ENCODE results near the gene KCNN3. TPM values are rescaled to one million over a fixed set of nuclear protein-coding genes. Genes with fewer than 3 reads are reported as not detected.

The KCNN3 gene
- total RNA-seq, 1 experiment from 2014 or later: 0.26 TPM

DNA sequence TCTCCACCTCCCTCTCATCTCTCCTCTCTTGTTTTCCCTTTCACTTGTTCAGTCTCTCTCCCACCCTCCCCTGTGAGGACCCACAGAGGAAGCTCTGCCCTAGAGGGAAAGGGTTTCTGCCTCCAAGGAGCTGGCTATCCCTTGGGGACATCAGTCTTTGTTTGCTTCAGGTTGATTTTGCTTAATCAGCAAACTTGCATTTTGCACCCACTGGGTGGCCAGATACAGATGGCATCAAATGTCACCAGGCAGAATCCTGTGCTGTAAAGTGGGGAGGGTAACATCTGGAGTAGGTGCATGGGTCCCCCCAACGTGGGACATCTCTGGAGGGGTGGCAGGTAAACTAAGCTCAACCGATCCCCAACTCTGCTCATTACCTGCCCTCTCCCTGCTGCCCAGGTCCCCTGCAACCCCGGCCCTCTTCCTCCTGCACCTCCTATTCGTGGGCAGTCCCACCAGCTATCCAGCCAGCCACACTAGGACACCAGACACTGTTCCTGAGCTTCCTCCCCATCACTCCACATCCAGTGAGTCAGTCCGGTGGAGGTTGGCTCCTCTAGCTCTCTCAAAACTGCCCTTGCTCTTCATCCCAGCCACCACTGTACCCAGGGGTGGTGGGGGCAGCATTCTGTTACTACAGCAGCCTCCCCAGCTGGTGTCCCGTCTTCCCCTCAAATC, 123.3 kb downstream of the KCNN3 start:
- no peak overlapping the region for H3K27ac ChIP-seq (ENCODE audit: low read length)
- H3K4me3 ChIP-seq (ENCODE audit: low read length): no peak overlapping the region
- H3K27me3 ChIP-seq (ENCODE audit: low read length): peaks cover 86% of the 10 kb centered on the region
- intact Hi-C loops (cut with micrococcal nuclease): no loop called here
- H3F3A ChIP-seq (ENCODE audit: low read length, unreplicated experiment): no peaks in the 10 kb centered on the region
- H3K36me3 ChIP-seq (ENCODE audit: low read depth, low read length): no peaks in the 10 kb centered on the region
- H3K9me3 ChIP-seq (ENCODE audit: low read length): no peaks in the 10 kb centered on the region
- no peak for TF ChIP-seq EZH2 (IDR thresholded peaks at IDR 0.05; ENCODE audit: low read length, unreplicated experiment)
- no peak for TF ChIP-seq EZH2phosphoT487 (IDR thresholded peaks at IDR 0.05; ENCODE audit: borderline replicate concordance, low read length)
- TF ChIP-seq, protein P1, sequence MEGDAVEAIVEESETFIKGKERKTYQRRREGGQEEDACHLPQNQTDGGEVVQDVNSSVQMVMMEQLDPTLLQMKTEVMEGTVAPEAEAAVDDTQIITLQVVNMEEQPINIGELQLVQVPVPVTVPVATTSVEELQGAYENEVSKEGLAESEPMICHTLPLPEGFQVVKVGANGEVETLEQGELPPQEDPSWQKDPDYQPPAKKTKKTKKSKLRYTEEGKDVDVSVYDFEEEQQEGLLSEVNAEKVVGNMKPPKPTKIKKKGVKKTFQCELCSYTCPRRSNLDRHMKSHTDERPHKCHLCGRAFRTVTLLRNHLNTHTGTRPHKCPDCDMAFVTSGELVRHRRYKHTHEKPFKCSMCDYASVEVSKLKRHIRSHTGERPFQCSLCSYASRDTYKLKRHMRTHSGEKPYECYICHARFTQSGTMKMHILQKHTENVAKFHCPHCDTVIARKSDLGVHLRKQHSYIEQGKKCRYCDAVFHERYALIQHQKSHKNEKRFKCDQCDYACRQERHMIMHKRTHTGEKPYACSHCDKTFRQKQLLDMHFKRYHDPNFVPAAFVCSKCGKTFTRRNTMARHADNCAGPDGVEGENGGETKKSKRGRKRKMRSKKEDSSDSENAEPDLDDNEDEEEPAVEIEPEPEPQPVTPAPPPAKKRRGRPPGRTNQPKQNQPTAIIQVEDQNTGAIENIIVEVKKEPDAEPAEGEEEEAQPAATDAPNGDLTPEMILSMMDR (conservative IDR thresholded peaks at IDR 0.05; ENCODE audit: low read depth, low read length): no peak
- H3K4me2 ChIP-seq (ENCODE audit: low read length): no peak overlapping the region
- no TSS peak for BruUV-seq (replicated peaks)
- no peak overlapping the region for H2AFZ ChIP-seq (ENCODE audit: low read length)
- ATAC-seq: no peak
- DNase-seq: no peak
- H3K4me1 ChIP-seq (ENCODE audit: insufficient read depth, low read length): no peaks in the 10 kb centered on the region
- ChIA-PET POLR2A (ENCODE audit: unreplicated experiment) (no interaction called here), CTCF (interaction anchor here (0.7 kb wide), 1 partner anchor 187 kb away, joined by 3 read pairs; no protein-coding TSS in a partner anchor)
- no peaks in the 10 kb centered on the region for H3K79me2 ChIP-seq (ENCODE audit: low read length)
- H3K9me2 ChIP-seq (replicated peaks; ENCODE audit: low read length): no peaks in the 10 kb centered on the region
- H3K9ac ChIP-seq (ENCODE audit: low read length): no peak overlapping the region
- no peaks in the 10 kb centered on the region for H4K20me1 ChIP-seq (ENCODE audit: low read length)

GRCh38 chr1:154745750-154746425, 124.2 kb downstream of the KCNN3 start:
- CTCF ChIA-PET: no interaction called here

More at GRCh38 chr1:154745750-154746425, 124.2 kb downstream of the KCNN3 start:
- Histone ChIP-seq H3K27ac (ENCODE audit: low read length) (no peak overlapping the region), H3K9me2 (replicated peaks; ENCODE audit: low read length) (no peaks in the 10 kb centered on the region), H3K27me3 (ENCODE audit: low read length) (peaks cover 85% of the 10 kb centered on the region), H3K79me2 (ENCODE audit: low read length) (no peaks in the 10 kb centered on the region), H3F3A (ENCODE audit: low read length, unreplicated experiment) (no peaks in the 10 kb centered on the region), H3K4me1 (ENCODE audit: insufficient read depth, low read length) (no peaks in the 10 kb centered on the region), H3K4me3 (ENCODE audit: low read length) (no peak overlapping the region), H3K9ac (ENCODE audit: low read length) (no peak overlapping the region), H2AFZ (ENCODE audit: low read length) (no peak overlapping the region), H3K4me2 (ENCODE audit: low read length) (no peak overlapping the region), H4K20me1 (ENCODE audit: low read length) (no peaks in the 10 kb centered on the region), H3K36me3 (ENCODE audit: low read depth, low read length) (no peaks in the 10 kb centered on the region), H3K9me3 (ENCODE audit: low read length) (no peaks in the 10 kb centered on the region)
- TF ChIP-seq EZH2 (IDR thresholded peaks at IDR 0.05; ENCODE audit: low read length, unreplicated experiment) (no peak), EZH2phosphoT487 (IDR thresholded peaks at IDR 0.05; ENCODE audit: borderline replicate concordance, low read length) (no peak)
- TF ChIP-seq, protein P1 (conservative IDR thresholded peaks at IDR 0.05; ENCODE audit: low read depth, low read length): no peak
- ATAC-seq (no peak), DNase-seq (no peak)
- POLR2A ChIA-PET (ENCODE audit: unreplicated experiment): no interaction called here
- intact Hi-C loops (cut with micrococcal nuclease): no loop called here
- BruUV-seq (replicated peaks): no TSS peak
